HEK293T (cell line): Measurements from ENCODE around the gene ZNF334.

ENCODE experiments used
- ARNT ChIP-seq: fragments of 450-650 bp; IDR thresholded peaks from 2 replicates; pipeline ENCODE4 v1.6.1; 2017; ENCODE audit warnings: mild to moderate bottlenecking
- BHLHE40 ChIP-seq: fragments of 450-650 bp; IDR thresholded peaks from 2 replicates; pipeline ENCODE4 v1.6.1; 2016; ENCODE audit warnings: mild to moderate bottlenecking, moderate library complexity, borderline replicate concordance
- ELF4 ChIP-seq: fragments of 450-650 bp; IDR thresholded peaks from 2 replicates; pipeline ENCODE4 v1.6.1; 2017; ENCODE audit warnings: antibody characterized with exemption
- FOXA1 ChIP-seq: fragments of 450-650 bp; IDR thresholded peaks from 2 replicates; pipeline ENCODE4 v1.6.1; 2016; ENCODE audit warnings: mild to moderate bottlenecking
- HDGF ChIP-seq: fragments of 450-650 bp; IDR thresholded peaks from 2 replicates; pipeline ENCODE4 v1.6.1; 2017; ENCODE audit warnings: antibody characterized with exemption, borderline replicate concordance
- LEF1 ChIP-seq: fragments of 450-650 bp; IDR thresholded peaks from 2 replicates; pipeline ENCODE4 v1.6.1; 2017; ENCODE audit warnings: mild to moderate bottlenecking, borderline replicate concordance
- SP1 ChIP-seq: fragments of 450-650 bp; IDR thresholded peaks from 2 replicates; pipeline ENCODE4 v1.6.1; 2017
- TARDBP ChIP-seq: fragments of 450-650 bp; IDR thresholded peaks from 2 replicates; pipeline ENCODE4 v1.6.1; 2016

DNA sequence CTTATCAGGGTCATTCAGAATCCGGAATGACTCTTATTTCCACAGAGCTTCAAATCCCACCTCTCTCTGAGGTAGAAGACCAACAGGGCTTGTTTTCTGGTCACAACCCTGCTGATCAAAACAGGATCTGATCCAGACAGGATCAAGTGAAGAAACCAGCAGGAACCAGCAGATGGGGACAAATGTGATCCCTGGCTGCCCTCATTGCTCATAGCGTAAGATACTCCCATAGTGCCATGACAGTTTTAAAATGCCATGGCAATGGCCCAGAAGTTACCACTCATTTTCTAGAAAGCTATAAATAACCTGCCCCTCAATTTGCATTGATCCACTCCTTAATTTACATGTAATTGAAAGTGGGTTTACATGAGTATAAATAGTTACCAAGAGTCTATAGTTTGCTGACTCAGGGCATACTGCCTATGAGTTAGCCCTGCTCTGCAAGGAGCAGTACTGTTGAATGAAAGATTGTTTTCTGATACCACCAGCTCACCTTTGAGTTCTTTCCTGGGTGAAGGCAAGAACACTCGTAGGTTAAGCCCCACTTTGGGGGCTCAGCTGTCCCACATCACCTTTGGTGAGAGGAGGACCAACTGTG is 6.2 kb upstream of the ZNF334 start:
- TF ChIP-seq SP1 (no peak), ARNT (no peak), LEF1 (no peak), BHLHE40 (no peak), TARDBP (no peak), FOXA1 (no peak), ELF4 (no peak), HDGF (no peak)
